RWPE1 (cell line): Measurements from ENCODE around the gene SETD3.

Experiments
- CTCF ChIA-PET: fragments of 350-600 bp; sonication (Branson Sonifier 250); formaldehyde crosslinking; extraction: SDS; loops from one replicate; lab custom pipeline; 2021; lab: Yijun Ruan, JAX
- POLR2A ChIA-PET: fragments of 400-600 bp; formaldehyde crosslinking; extraction: SDS; loops from one replicate; lab custom pipeline; 2020; ENCODE audit warnings: antibody characterized with exemption; ENCODE audit not compliant: low non-redundant PET; lab: Yijun Ruan, JAX
- DNase-seq: peaks from one replicate; pipeline ENCODE4 v3.0.0; 2012; ENCODE audit warnings: low spot score
- H3K27ac ChIP-seq: fragments of 450-650 bp; 2 replicates; pipeline ENCODE4 v1.5.1; 2017
- CTCF ChIP-seq: fragments of 450-650 bp; conservative IDR thresholded peaks from 2 replicates; pipeline ENCODE4 v1.5.1; 2017; ENCODE audit warnings: low read depth, mild to moderate bottlenecking

The SETD3 gene

GRCh38 chr14:99412117-99413061, 68.3 kb downstream of the SETD3 start:
- POLR2A ChIA-PET, result no interaction called here
- no peak overlapping the region for H3K27ac ChIP-seq
- TF ChIP-seq CTCF, result no peak
- DNase-seq, result no peak
- CTCF ChIA-PET, result interaction anchor here (0.7 kb wide), 1 partner anchor 10 kb away, joined by 3 read pairs; no protein-coding TSS in a partner anchor

- no peak for DNase-seq
- no peak overlapping the region for H3K27ac ChIP-seq
- CTCF ChIA-PET, result no interaction called here
- no peak for TF ChIP-seq CTCF
- POLR2A ChIA-PET, result no interaction called here
Observed at GRCh38 chr14:99410019-99410418, 70.6 kb downstream of the SETD3 start.

GRCh38 chr14:99408971-99409289, 71.7 kb downstream of the SETD3 start:
- no peak overlapping the region for H3K27ac ChIP-seq
- no peak for DNase-seq
- ChIA-PET POLR2A (no interaction called here), CTCF (no interaction called here)
- TF ChIP-seq CTCF, result no peak

GRCh38 chr14:99408286-99408970, 72.2 kb downstream of the SETD3 start:
- no peak for DNase-seq
- TF ChIP-seq CTCF, result no peak
- ChIA-PET CTCF (no interaction called here), POLR2A (no interaction called here)
- H3K27ac ChIP-seq, result no peak overlapping the region

GRCh38 chr14:99407416-99407815, 73.2 kb downstream of the SETD3 start:
- no peak for TF ChIP-seq CTCF
- CTCF ChIA-PET, result interaction anchor here (0.6 to 1.0 kb wide), 2 partner anchors 88 to 89 kb away, joined by 3 read pairs; no protein-coding TSS in a partner anchor
- no peak for DNase-seq
- POLR2A ChIA-PET, result interaction anchor here (0.6 kb wide), 1 partner anchor 29 kb away, joined by 4 read pairs; no protein-coding TSS in a partner anchor
- H3K27ac ChIP-seq, result no peak overlapping the region

- no peak for DNase-seq
- no peak for TF ChIP-seq CTCF
- POLR2A ChIA-PET, result no interaction called here
- CTCF ChIA-PET, result no interaction called here
- H3K27ac ChIP-seq, result no peak overlapping the region
Observed at GRCh38 chr14:99402950-99403349, 77.7 kb downstream of the SETD3 start.
